ENCODE results near the gene OSGIN1. TPM values are rescaled to one million over a fixed set of nuclear protein-coding genes. Genes with fewer than 3 reads are reported as not detected.

Gene OSGIN1
- total RNA-seq, 2 donors from 2014 or later, result 6.2 to 6.8 TPM

DNA sequence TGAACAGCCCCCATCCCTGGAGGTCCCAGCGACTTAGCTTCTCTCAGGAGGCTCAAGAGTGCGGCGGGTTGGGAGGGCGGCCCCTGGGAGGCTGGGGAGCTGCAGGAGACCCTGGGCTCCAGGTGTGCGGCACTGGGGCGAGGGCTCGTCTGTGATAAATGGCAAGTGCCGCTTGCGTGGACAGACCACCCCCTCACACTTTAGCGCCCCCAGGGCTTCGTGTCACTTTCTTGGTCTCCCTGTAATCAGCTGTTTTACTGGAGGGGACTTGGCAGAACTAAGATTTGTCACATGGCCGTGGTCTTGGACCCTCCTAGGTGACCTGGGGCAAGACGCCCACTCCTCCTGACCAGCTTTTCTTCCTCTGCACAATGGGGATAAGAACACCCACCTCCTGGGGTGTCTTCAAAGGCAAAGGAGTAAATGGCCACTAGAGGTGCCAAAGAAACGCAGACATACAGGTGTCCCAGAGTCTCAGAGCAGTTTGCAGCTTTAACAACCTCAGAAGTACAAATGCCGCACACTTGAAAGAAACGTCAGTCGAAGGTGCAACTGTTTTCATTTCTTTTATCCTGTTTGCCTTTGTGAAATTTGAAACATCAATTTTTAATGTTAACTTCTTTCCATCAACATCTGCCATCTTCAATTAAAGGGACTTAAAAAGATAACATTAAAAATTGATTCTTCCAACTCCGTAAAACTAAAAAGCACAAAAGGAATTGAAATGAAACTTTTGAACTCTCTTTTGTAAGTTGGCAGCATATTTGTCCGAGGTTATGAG is 946 bp downstream of the OSGIN1 start:
- no peak for DNase-seq (ENCODE audit: low spot score)
- intact Hi-C loops (cut with DNase I), result no loop called here

DNA sequence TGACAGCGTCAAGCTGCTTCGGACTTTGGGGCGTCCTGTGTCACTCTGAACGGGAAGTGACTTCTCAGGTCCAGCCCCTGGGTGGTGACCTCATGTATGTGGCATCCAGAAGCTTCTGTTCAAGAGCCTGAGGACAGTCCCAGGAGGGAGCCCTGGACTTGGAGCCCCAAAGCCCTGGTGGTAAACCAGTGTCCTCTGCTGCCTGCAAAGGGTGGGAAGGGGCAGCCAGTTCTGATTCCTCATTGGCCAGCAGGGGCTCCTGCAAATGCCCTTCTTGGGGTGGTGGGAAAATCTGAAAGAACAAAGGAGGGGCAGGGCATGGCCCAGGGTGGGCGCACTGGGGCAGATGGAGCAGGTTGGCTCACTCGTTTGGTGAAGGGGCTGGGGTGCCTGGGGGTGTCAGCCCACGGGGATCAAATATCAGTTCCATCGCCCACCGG is 1.6 kb downstream of the OSGIN1 start:
- DNase-seq (ENCODE audit: low spot score), result no peak
- intact Hi-C loops (cut with DNase I), result no loop called here

DNA sequence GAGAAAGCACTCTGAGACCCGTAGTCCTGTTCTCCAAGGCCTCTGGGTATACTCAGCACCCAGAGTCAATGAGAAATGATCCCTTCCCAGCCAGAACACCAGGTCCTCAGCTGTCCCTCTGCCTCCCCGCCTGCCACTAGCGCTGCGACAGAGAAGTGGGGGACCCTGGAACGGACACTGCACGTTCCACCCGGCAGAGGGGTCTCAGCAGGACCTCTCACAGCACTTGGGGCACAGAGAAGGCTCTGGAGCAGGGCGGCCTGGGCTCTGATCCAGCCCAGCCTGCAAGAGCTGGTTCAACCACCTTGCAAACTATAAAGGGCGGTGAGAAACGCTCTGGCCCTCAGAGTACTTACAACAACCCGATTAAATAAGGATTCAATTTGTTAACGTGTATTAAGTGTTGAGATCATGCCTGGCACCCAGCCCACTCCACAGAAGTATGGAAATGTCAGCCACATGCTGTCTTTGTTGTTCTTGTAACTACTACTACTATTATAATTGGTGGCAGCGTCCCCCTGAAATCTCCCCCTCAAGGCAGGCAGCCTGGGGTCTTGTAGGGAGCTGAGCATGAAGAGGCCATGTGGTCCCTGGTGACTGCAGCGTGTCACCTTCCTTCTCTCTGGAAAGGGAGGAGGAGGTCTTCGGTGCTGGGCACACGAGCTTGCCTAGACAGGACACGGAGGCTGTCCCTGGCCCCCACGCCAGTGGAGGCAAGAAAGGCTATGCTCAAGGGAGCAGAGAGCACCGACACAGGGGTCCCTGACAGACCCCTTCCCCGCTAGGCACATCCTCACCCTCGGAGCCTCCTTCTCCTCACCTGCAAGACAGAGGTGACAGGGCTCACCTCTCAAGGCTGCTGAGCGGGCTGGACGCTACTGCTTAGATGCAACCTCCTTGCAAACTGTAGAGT is 2.4 kb downstream of the OSGIN1 start:
- DNase-seq (ENCODE audit: low spot score), result no peak
- intact Hi-C loops (cut with DNase I), result no loop called here

DNA sequence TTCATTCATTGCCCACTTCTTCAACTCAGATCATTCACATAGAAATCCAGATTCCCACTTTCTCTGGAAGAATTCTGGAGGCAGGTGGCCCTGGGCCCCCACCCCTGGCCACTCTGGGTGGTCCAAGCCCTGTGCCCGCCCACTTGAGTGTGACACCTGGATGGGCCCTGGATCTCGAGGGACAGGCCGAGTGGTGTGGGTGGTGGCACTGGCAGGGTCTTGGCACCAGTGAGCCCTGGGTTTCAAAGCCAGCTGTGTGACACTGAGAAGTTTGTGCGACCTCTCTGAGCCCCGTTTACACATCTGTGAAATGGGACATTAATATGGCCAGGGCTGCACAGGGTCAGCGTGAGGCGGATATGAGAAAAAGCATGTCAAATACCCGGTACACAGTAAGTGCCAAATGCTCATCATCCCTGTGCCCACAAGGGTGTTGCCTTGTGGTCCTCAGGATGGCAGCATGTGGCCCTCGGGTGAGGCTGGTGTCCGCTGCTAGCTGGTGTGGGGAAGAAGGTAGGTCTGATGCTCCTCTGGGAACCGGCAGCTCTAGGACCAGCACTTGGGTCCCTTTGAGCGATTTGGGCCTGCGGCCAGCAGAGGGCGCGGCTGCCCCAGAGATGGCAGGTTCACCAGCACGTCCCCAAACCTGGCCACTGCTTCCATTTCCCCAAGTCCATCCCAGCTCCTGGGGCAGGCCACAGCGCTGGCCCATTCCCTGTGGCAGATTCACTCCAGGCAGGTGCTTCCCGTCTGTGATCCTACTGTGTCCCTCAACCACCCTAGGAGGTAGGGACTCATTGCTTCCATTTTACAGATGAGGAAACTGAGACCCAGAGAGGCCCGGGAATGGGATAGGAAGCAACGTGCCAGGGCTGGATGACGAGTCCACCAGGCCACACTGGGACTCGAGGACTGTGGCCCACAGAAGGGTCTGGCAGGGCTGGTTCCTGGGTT is 3.6 kb downstream of the OSGIN1 start:
- intact Hi-C loops (cut with DNase I), result no loop called here
- peak; percentile 92 for DNase-seq (ENCODE audit: low spot score)

DNA sequence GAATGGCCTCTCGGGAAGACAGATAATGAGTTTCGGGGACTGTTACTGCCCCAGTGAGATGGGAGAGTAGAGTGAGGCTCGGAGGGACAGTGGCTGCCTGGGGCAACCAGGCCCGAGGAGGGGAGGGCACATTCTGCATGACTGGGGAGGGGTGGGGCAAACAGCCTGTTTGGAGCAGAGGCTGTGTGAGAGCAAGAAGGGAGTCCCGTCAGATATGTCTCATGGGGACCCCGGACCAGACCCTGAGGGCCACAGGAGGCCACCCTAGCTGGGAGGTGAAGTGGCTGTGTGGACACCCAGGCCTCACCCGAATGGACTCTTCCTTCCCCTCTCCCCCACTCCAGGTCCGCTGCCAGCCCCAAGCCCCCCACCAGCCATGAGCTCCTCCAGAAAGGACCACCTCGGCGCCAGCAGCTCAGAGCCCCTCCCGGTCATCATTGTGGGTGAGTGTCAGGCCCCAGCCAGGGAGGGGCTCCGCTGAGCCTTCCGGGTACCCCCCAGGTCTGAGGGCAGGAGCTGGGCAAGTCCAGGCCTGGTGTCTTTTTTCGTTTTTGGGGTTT is 4.3 kb downstream of the OSGIN1 start:
- intact Hi-C loops (cut with DNase I), result no loop called here
- DNase-seq (ENCODE audit: low spot score), result no peak

DNA sequence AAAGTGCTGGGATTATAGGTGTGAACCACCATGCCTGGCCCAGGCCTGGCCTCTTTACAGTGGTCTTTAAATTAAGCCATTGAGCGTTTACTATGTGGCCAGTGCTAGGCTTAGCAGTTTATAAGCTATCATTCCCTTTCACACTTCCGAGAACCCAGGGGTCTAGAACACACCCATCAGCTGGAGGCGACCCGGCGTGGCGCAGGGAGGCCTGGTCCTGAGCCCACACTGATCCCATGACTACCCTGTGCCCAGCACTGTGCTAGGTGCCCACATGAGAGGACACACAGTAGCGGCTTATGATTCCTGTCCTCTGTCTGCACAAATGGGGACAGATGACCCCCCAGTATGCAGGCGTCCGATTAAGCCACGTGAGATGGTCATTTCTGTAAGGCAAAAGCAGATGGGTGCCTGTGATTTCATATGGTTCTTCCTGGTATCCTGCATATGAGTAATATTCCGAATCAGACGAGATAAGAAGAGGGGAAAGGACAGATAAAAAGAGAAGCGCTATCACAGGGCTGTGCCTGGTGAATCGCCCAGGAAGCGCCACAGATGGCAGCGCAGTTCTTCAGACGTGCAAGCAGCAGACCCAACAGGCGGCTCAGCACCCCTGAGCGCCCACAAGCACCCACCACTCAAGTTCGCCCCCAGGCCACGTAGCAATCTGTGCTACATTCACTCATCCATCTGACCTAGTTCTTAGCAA is 5.3 kb downstream of the OSGIN1 start:
- intact Hi-C loops (cut with DNase I), result no loop called here
- no peak for DNase-seq (ENCODE audit: low spot score)

DNA sequence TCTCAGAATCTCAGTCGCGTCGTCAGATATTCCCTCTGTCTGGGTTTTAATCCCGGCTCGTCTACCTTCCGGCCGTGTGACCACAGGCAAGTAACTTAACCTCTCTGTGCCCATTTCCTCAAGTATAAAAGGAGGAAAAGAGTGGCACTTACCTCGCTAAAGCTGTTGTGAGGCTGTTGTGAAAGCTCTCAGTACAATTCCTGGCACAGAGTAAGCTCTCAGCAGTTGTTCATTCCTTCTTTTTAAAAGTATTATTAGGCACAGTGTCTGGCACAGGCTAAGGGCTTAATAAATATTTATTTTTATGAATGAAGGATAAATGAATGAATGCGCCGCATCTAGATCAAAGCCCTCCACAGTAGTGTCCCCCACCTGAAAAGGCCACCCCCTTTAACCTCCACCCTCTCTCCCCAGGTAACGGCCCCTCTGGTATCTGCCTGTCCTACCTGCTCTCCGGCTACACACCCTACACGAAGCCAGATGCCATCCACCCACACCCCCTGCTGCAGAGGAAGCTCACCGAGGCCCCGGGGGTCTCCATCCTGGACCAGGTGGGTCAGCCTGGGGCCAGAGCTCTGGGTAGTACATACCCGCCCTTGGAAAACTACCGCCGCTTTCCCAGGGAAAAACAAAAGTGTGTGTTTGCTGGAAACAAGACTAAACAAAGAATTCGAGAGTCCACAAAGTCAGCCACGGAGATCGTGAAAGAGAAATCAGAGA is 6.0 kb downstream of the OSGIN1 start:
- intact Hi-C loops (cut with DNase I), result no loop called here
- DNase-seq (ENCODE audit: low spot score), result no peak

DNA sequence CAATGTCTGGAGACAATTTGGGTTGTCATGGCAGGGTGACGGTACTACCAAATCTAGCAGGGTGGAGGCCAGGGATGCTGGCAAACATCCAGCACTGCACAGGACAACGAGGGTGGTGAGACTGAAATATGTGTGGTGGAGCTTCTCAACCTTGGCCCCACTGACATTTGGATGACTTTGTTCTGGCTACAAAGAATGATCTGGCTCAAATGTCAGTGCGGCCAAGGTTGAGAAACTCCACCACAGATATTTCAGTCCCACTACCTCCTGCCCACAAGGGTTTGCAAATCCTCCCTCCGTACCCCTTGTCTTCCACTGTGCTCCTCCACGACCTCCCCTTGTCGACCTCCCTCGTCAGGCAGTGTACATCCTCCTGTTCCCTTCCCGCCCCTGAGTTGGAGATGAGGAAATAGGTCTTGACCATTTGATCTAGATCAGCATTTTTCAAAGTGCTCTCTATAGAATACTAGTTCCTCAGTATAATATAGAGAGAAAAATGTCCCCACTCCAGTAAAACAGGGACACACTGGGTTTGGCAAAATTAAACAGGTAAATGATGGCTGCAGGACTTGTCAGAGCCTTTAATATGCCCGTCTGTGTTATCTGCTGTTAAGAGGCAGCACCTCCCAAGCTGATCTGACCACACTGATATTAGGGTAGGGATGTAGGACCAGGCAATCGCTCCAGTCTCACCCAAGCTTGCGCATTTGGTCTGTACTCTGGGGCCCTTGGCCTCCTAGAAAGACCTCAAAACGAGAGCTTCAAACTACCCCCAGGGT is 6.8 kb downstream of the OSGIN1 start:
- DNase-seq (ENCODE audit: low spot score), result no peak
- intact Hi-C loops (cut with DNase I), result no loop called here

DNA sequence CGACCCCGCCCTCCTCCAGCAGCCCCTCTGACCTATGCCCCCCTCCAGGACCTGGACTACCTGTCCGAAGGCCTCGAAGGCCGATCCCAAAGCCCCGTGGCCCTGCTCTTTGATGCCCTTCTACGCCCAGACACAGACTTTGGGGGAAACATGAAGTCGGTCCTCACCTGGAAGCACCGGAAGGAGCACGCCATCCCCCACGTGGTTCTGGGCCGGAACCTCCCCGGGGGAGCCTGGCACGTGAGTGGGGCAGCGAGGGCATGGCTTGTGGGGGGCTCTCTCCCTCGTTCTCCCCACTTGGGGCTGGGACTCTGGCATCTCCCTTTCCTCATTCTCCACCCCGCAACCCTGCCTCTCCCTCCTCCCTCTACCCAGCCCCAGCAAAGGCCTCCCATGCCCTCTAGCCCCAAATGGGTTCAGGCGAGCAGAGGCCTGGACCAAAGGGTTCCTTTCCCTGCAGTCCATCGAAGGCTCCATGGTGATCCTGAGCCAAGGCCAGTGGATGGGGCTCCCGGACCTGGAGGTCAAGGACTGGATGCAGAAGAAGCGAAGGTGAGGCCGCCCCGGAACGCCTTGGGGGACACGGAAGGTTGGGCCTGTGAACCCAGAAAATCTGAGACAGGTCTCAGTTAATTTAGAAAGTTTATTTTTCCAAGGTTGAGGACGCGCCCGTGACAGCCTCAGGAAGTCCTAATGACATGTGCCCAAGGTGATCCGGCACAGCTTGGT is 7.6 kb downstream of the OSGIN1 start:
- no peak for DNase-seq (ENCODE audit: low spot score)
- intact Hi-C loops (cut with DNase I), result no loop called here

DNA sequence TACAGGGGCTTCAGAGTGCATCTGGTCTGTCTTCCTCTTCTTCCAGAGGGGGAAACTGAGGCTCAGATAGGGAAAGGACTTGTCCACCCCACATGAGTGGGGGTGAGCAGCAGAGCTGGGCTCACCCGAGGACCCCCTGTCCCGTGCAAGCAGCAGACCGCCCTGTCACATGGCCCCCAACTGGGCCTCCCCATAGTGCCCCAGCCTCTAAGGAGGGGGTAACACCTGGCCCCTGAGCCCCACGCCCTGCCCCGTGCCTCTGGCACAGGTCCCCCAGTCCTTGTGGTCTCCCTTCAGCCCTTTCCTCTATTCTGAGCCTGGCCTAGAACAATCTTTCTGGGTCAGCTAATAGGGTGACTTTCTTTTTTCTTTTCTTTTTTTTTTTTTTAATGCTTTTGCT is 8.6 kb downstream of the OSGIN1 start:
- no peak for DNase-seq (ENCODE audit: low spot score)
- intact Hi-C loops (cut with DNase I), result no loop called here

DNA sequence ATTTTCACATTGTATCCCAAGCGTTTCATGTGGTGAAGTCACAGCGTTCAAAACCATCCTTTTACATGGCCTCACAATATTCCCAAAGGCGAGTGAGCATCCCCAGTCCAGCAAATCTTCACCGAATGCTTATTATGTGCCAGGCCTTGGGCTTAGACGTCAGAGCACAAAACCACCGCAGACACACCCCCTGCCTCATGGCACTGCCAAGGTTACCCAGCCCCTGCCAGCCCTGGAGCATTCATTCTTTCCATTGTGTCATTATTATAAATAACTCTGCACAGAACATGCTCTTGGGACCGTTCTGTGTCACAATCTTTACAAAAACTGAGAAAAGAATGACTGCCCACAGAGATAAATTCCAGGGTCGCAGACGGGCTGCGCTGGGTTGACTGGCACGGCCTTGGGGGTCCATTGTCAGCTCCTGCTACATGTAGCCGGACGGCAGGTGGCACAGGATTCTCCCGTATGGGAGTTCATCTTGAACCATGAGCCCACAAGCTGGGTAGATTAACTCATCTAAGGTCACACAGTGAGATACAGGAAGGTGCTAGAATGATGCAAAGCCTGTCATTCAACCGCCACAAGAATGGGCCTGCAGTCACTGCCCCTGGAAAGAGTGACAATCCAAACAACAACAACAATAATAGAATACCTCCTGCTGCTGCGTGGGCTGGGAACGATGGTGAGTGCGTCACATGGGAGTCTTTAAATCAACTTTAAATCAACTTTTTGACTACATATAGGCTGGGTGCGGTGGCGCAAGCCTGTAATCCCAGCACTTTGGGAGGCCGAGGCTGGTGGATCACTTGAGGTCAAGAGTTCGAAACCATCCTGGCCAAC is 10.5 kb downstream of the OSGIN1 start:
- DNase-seq (ENCODE audit: low spot score), result peak; percentile 64
- intact Hi-C loops (cut with DNase I), result no loop called here

DNA sequence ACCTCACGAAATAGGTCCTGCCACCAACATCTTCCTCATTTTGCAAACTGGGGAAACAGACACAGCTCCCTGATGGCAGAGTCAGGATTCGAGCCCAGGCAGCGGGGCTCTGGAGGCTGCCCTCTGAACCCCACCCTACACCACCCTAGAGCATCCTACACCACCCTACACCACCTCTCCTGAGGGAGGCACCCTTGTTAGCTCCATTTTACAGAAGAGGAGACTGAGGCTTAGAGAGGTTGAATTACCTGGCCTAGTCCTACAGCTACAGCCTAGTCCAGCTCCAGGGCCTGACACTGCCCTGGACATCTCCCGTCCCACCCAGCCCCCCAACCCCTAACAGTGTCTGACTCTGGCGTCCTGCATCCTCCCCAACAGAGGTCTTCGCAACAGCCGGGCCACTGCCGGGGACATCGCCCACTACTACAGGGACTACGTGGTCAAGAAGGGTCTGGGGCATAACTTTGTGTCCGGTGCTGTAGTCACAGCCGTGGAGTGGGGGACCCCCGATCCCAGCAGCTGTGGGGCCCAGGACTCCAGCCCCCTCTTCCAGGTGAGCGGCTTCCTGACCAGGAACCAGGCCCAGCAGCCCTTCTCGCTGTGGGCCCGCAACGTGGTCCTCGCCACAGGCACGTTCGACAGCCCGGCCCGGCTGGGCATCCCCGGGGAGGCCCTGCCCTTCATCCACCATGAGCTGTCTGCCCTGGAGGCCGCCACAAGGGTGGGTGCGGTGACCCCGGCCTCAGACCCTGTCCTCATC is 11.8 kb downstream of the OSGIN1 start:
- intact Hi-C loops (cut with DNase I), result loop anchor here in 1 of 2 donors (5.0 kb wide), 1 partner anchor 97 kb away; no protein-coding TSS in a partner anchor
- DNase-seq (ENCODE audit: low spot score), result peak; percentile 73

DNA sequence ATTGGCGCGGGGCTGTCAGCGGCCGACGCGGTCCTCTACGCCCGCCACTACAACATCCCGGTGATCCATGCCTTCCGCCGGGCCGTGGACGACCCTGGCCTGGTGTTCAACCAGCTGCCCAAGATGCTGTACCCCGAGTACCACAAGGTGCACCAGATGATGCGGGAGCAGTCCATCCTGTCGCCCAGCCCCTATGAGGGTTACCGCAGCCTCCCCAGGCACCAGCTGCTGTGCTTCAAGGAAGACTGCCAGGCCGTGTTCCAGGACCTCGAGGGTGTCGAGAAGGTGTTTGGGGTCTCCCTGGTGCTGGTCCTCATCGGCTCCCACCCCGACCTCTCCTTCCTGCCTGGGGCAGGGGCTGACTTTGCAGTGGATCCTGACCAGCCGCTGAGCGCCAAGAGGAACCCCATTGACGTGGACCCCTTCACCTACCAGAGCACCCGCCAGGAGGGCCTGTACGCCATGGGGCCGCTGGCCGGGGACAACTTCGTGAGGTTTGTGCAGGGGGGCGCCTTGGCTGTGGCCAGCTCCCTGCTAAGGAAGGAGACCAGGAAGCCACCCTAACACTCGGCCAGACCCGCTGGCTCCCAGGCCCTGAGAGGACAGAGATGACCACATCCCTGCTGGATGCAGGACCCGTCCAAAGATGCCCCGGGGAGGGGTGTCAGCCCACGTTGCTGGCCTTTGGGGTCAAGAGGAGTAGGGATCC is 12.6 kb downstream of the OSGIN1 start:
- intact Hi-C loops (cut with DNase I), result loop anchor here in 1 of 2 donors (5.0 kb wide), 1 partner anchor 97 kb away; no protein-coding TSS in a partner anchor
- no peak for DNase-seq (ENCODE audit: low spot score)

DNA sequence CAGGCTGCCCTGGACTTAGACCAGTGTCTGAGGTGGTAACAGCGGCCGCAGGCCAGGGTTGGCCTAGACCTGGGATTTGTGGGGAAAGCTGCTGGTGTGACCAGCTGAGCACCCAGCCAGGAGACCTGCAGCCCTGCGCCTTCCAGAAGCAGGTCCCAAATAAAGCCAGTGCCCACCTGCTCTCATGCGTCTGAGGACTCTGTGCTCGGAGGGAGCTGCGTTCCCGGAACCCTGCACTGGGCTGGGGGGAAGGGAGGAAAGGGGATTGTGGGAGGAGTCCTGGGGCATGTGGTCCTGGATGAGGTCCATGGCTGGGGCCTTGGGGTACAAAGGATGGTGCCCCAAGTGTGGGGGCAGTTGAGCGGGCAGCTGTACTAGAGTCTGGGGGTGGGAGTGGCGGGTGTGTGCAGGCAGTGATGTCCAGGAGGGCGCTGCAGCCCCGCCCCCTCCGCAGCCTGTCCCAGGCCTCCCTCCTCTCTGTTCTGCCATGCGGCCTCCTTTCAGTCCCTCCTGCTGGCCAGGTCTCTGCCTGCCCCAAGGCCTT is 13.2 kb downstream of the OSGIN1 start:
- intact Hi-C loops (cut with DNase I), result loop anchor here in 1 of 2 donors (5.0 kb wide), 1 partner anchor 96 kb away; no protein-coding TSS in a partner anchor
- peak; percentile 72 for DNase-seq (ENCODE audit: low spot score)

All from posterior vena cava (tissue), 2 donors.